GM12892 (cell line): ENCODE measurements around the gene AFF3.

ENCODE experiments used
- POLR2A ChIP-seq: IDR thresholded peaks from 2 replicates; pipeline ENCODE4 v1.6.1; 2011; ENCODE audit warnings: low read depth, low read length, control low read depth
- TAF1 ChIP-seq: IDR thresholded peaks from 2 replicates; pipeline ENCODE4 v1.6.1; 2011; ENCODE audit warnings: low read depth, mild to moderate bottlenecking, control low read depth, low read length, borderline replicate concordance

GRCh38 chr2:99554238-99554637 lies 588.2 kb downstream of the AFF3 start:
- no peak for TF ChIP-seq POLR2A
- TF ChIP-seq TAF1 = no peak
